Measurements from ENCODE around the gene FILIP1. TPM values are rescaled to one million over a fixed set of nuclear protein-coding genes. Genes with fewer than 3 reads are reported as not detected.
A peak's percentile ranks its signal among the peaks of the same experiment; 100 is the strongest.

The FILIP1 gene
- total and polyA plus RNA-seq, 2 of the 8 experiments (the other 6 are each of a cell fraction or from before 2014, with no cell fraction given): 2.4 to 5.7 TPM

DNA sequence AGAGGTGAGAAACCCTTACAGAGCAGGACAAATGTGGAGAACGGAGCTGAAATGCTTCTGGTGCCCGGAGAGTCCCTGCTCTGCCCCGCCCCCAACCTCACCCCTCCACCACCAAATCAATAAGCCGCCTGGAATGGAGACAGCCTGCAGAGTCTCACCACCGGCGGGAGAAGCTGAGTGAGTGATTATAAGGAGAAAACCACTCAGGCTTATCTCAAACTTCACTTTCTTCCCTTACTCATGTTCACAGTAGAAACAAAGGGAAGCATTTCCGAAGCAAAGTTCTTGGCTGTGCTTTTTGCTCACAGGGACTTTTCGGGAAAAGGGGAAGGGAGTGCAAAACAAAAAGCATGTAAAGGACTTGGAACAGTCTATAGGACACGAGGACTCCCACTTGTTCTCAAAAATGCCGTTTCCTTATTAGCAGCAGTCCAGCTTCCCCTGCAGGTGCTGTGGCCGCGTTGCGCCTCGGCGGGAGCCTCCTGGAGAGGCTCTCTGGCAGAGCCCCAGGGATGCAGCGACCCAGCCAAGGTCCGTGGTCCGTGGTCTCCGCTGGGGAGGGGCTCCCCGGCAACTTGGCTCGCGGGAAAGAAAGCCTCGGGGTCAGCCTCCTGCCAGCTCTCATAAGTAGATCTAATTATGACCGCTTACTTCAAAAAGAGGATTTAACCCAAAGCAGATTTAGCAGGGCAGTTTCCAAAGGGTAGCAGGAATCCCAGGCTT, 144.2 kb downstream of the FILIP1 start:
- H2BK5ac ChIP-seq (ENCODE audit: low read depth, low read length): 0 out of 2 replicates have a peak overlapping the region, but pooled peaks have one; percentile 2
- peak; percentile 52 for FAIRE-seq
- peak overlapping the region; percentile 82 for H4K91ac ChIP-seq (replicated peaks; ENCODE audit: insufficient read length, low read length)
- no peak overlapping the region for H3K23ac ChIP-seq (ENCODE audit: insufficient read length)
- peak overlapping the region; percentile 77 for H3K56ac ChIP-seq (replicated peaks; ENCODE audit: insufficient read length, low read depth, low read length)
- H3K23me2 ChIP-seq (ENCODE audit: low read depth, low read length): peaks cover 6% of the 10 kb centered on the region; the same call in 1 of the 2 replicates
- peak overlapping the region; percentile 25 for H2BK120ac ChIP-seq (replicated peaks; ENCODE audit: low read depth, low read length)
- peak overlapping the region; percentile 61 for H3K27ac ChIP-seq (ENCODE audit: low read depth, low read length)
- no peaks in the 10 kb centered on the region for H3K9me3 ChIP-seq (ENCODE audit: insufficient read depth in 2 of 2, low read depth in 1 of 2, low read length in 1 of 2)
- H3K79me1 ChIP-seq (ENCODE audit: low read depth, low read length): no peaks in the 10 kb centered on the region
- H3K18ac ChIP-seq (ENCODE audit: extremely low read depth, low read length): peak overlapping the region; percentile 56; the same call in 1 of the 2 replicates
- peak overlapping the region; percentile 57 to 67 (median 65) for H3K4me3 ChIP-seq (ENCODE audit: extremely low read depth in 1 of 4, insufficient read depth in 2 of 4, low read depth in 3 of 4, low read length in 4 of 4)
- no peaks in the 10 kb centered on the region for H3K79me2 ChIP-seq (ENCODE audit: control insufficient read depth in 1 of 2, insufficient read depth in 2 of 2, low read length in 2 of 2)
- peak overlapping the region; percentile 71 for H2AFZ ChIP-seq (ENCODE audit: low read length)
- no peak overlapping the region for H3K14ac ChIP-seq (ENCODE audit: insufficient read length)
- no peaks in the 10 kb centered on the region for H3K27me3 ChIP-seq (replicated peaks in 1 of 4; ENCODE audit: control insufficient read depth in 3 of 4, extremely low read depth in 1 of 4, insufficient read depth in 3 of 4, low read length in 3 of 4)
- peak overlapping the region; percentile 21 for H2BK12ac ChIP-seq (ENCODE audit: low read depth, low read length)
- peak overlapping the region; percentile 89 for H4K5ac ChIP-seq (ENCODE audit: insufficient read length, low read depth, low read length)
- DNase-seq (ENCODE audit: low read depth in 1 of 2, low spot score in 2 of 2): peak in 1 of 2 experiments; percentile 77
- POLR2A ChIA-PET (ENCODE audit: partially characterized antibody): interaction anchor here (0.7 to 1.5 kb wide), 6 partner anchors 15 to 27 kb away, joined by 3 to 12 read pairs (median 4); no protein-coding TSS in a partner anchor
- no peak overlapping the region; the same call in 1 of the 2 replicates for H4K8ac ChIP-seq (ENCODE audit: extremely low read depth, insufficient read depth, low read length)
- H3K36me3 ChIP-seq (ENCODE audit: control insufficient read depth in 2 of 4, insufficient read depth in 4 of 4, low read length in 3 of 4): no peaks in the 10 kb centered on the region
- peak overlapping the region; percentile 39 to 65 (median 46) for H3K9ac ChIP-seq (replicated peaks in 1 of 4; ENCODE audit: extremely low read depth in 1 of 4, low read depth in 3 of 4, low read length in 3 of 4)
- CTCF ChIA-PET (ENCODE audit: partially characterized antibody): interaction anchor here (0.6 to 1.6 kb wide), 8 partner anchors 9 to 496 kb away, joined by 3 to 5 read pairs (median 3); no protein-coding TSS in a partner anchor
- peaks cover 0 to 6% (median 4%) of the 10 kb centered on the region in 4 experiments; a peak in 4 of 7 replicates for H3K4me1 ChIP-seq (replicated peaks in 1 of 4; ENCODE audit: control insufficient read depth in 3 of 4, insufficient read depth in 4 of 4, low read length in 3 of 4)
- no peak overlapping the region for H2BK15ac ChIP-seq (ENCODE audit: low read length)
- H2AK5ac ChIP-seq (ENCODE audit: low read depth, low read length): no peak overlapping the region
- peak overlapping the region; percentile 4 for H3K4ac ChIP-seq (replicated peaks; ENCODE audit: insufficient read length, low read depth, low read length)
- no peaks in the 10 kb centered on the region for H4K20me1 ChIP-seq (replicated peaks in 1 of 2; ENCODE audit: control insufficient read depth in 1 of 2, insufficient read depth in 2 of 2, low read length in 2 of 2)
- no peak overlapping the region; the same call in 1 of the 2 replicates for H2BK20ac ChIP-seq (ENCODE audit: low read length)
- H3K4me2 ChIP-seq (ENCODE audit: insufficient read depth in 1 of 2, low read depth in 2 of 2, low read length in 2 of 2): peak overlapping the region; percentile 84 to 96
- WGBS, 2 experiments (ENCODE audit: extremely low coverage in 1 of 2, insufficient coverage in 1 of 2, insufficient read length in 1 of 2, insufficient replicate concordance in 2 of 2, low coverage in 1 of 2, low lambda C conversion rate in 2 of 2, missing lambda C conversion rate in 1 of 2): 1% methylated on average over 24 of the region's 24 CpGs; no CpG with 5 or more reads in 1 of the 2 experiments
- TF ChIP-seq YY1 (IDR thresholded peaks at IDR 0.05; ENCODE audit: low read depth, low read length) (no peak), ZNF274 (IDR thresholded peaks at IDR 0.05; ENCODE audit: borderline replicate concordance, extremely low read depth, low read length) (no peak), SIRT6 (IDR thresholded peaks at IDR 0.05; ENCODE audit: low read length) (no peak), TAF1 (IDR thresholded peaks at IDR 0.05; ENCODE audit: low read depth, low read length) (peak; percentile 63), CHD2 (IDR thresholded peaks at IDR 0.05; ENCODE audit: low read length) (0 out of 2 replicates have a peak, but pooled peaks have one; percentile 26), KDM1A (IDR thresholded peaks at IDR 0.05; ENCODE audit: borderline replicate concordance, low read length) (no peak), POLR2AphosphoS5 (IDR thresholded peaks at IDR 0.05; ENCODE audit: low read depth, low read length) (no peak), TEAD4 (IDR thresholded peaks at IDR 0.05; ENCODE audit: low read depth, low read length) (no peak), RFX5 (IDR thresholded peaks at IDR 0.05; ENCODE audit: borderline replicate concordance, low read depth, low read length) (no peak), MAFK (IDR thresholded peaks at IDR 0.05; ENCODE audit: low read depth, low read length) (no peak), SAP30 (IDR thresholded peaks at IDR 0.05; ENCODE audit: insufficient read depth, insufficient replicate concordance, low read length) (no peak)
- TF ChIP-seq, protein P1, sequence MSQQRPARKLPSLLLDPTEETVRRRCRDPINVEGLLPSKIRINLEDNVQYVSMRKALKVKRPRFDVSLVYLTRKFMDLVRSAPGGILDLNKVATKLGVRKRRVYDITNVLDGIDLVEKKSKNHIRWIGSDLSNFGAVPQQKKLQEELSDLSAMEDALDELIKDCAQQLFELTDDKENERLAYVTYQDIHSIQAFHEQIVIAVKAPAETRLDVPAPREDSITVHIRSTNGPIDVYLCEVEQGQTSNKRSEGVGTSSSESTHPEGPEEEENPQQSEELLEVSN (IDR thresholded peaks at IDR 0.05): no peak

All from H1 (cell line).